HCT116 (cell line): Measurements from ENCODE around the gene EIF4G3. TPM values are rescaled to one million over a fixed set of nuclear protein-coding genes. Genes with fewer than 3 reads are reported as not detected.

ENCODE experiments used
- ATAC-seq: fragments of 200-7000 bp; cut with Tn5 transposase; 2 replicates; pipeline ENCODE4 v1.9.1; 2020; ENCODE audit warnings: mild to moderate bottlenecking, moderate library complexity
- BruUV-seq: library from RNA; stranded (reverse); fragments of 400-500 nt; replicated peaks from 2 replicates; lab custom pipeline; 2021; lab: Mats Ljungman, UMichigan
- CTCF ChIA-PET: fragments of 300-600 bp; sonication (Branson Sonifier 250); formaldehyde crosslinking; loops from one replicate; lab custom pipeline; 2021; ENCODE audit warnings: antibody characterized with exemption; lab: Charles Lee
- POLR2A ChIA-PET: fragments of 300-600, 350-600 bp; sonication (Branson Sonifier 250); formaldehyde crosslinking; loops from one replicate; lab custom pipeline; 2021; ENCODE audit warnings: antibody characterized with exemption; lab: Charles Lee
- RAD21 ChIA-PET, 2 experiments: fragments of 300-600 bp; sonication (Branson Sonifier 250); formaldehyde crosslinking; loops; one replicate each; lab custom pipeline; 2023; ENCODE audit warnings: low total read pairs in 2 of 2; ENCODE audit not compliant: uncharacterized antibody in 2 of 2, unreplicated experiment in 2 of 2, low non-redundant PET in 1 of 2; lab: Charles Lee
- DNase-seq: peaks from one replicate; pipeline ENCODE4 v3.0.0-alpha.2; 2010; ENCODE audit warnings: low read depth, low spot score
- H2AFZ ChIP-seq: fragments of 200-600 bp; shearing (Covaris generic), sonication (generic); 2 replicates; pipeline ENCODE4 v1.6.1; 2017; ENCODE audit warnings: low read depth, mixed run types, mixed read lengths, antibody characterized with exemption, low read length; ENCODE audit not compliant: poor library complexity, severe bottlenecking
- H3K27ac ChIP-seq: 2 replicates; pipeline ENCODE4 v1.5.1; 2012; ENCODE audit warnings: low read depth, low read length
- H3K27me3 ChIP-seq: fragments of 200-600 bp; sonication (generic); 2 replicates; pipeline ENCODE4 v1.6.1; 2016; ENCODE audit warnings: mixed run types, low read length, mixed read lengths; ENCODE audit not compliant: insufficient read depth
- H3K36me3 ChIP-seq, 2 experiments: fragments of 200-500 bp in 1 of 2; fragments of 200-600 bp in 1 of 2; sonication (Bioruptor generic) in 1 of 2; sonication (generic) in 1 of 2; 2 replicates each; pipeline versions ENCODE4 v1.5.1 to v1.6.1; 2014 to 2016; ENCODE audit warnings: low read length in 2 of 2, inconsistent platforms in 1 of 2, mixed read lengths in 1 of 2, mixed run types in 1 of 2; ENCODE audit not compliant: insufficient read depth in 2 of 2, control insufficient read depth in 1 of 2
- H3K4me1 ChIP-seq, 2 experiments: fragments of 200-600 bp in 1 of 2; sonication (generic) in 1 of 2; 2 replicates each; pipeline versions ENCODE4 v1.5.1 to v1.6.1; 2012 to 2017; ENCODE audit warnings: low read length in 2 of 2, inconsistent platforms in 1 of 2, mild to moderate bottlenecking in 1 of 2, mixed read lengths in 1 of 2, mixed run types in 1 of 2, moderate library complexity in 1 of 2; ENCODE audit not compliant: insufficient read depth in 2 of 2, control insufficient read depth in 1 of 2
- H3K4me2 ChIP-seq: fragments of 200-600 bp; sonication (generic); 2 replicates; pipeline ENCODE4 v1.6.1; 2017; ENCODE audit warnings: mixed run types, low read length, mixed read lengths
- H3K4me3 ChIP-seq, 2 experiments: fragments of 200-600 bp in 1 of 2; sonication (generic) in 1 of 2; replicated peaks in 1 of 2; 2 replicates each; pipeline ENCODE4 v1.5.1; 2011 to 2016; ENCODE audit warnings: low read length in 2 of 2, control low read depth in 1 of 2, low read depth in 1 of 2, mild to moderate bottlenecking in 1 of 2, mixed read lengths in 1 of 2, mixed run types in 1 of 2
- H3K79me2 ChIP-seq: fragments of 200-600 bp; sonication (generic); 2 replicates; pipeline ENCODE4 v1.6.1; 2017; ENCODE audit warnings: mild to moderate bottlenecking, mixed run types, low read length, moderate library complexity, mixed read lengths; ENCODE audit not compliant: insufficient read depth
- H3K9ac ChIP-seq: fragments of 200-600 bp; sonication (generic); 2 replicates; pipeline ENCODE4 v1.6.1; 2016; ENCODE audit warnings: low read length, mixed read lengths
- H3K9me2 ChIP-seq: fragments of 200-600 bp; sonication (generic), shearing (Covaris generic); 2 replicates; pipeline ENCODE4 v1.6.1; 2017; ENCODE audit warnings: mixed run types, mild to moderate bottlenecking, moderate library complexity; ENCODE audit not compliant: insufficient read depth
- H3K9me3 ChIP-seq, 2 experiments: fragments of 200-500 bp in 1 of 2; fragments of 200-600 bp in 1 of 2; sonication (Bioruptor generic) in 1 of 2; sonication (generic) in 1 of 2; 2 replicates each; pipeline ENCODE4 v1.6.1; 2014 to 2017; ENCODE audit warnings: low read length in 2 of 2, mixed read lengths in 2 of 2, inconsistent platforms in 1 of 2, low read depth in 1 of 2, mild to moderate bottlenecking in 1 of 2, mixed run types in 1 of 2, moderate library complexity in 1 of 2; ENCODE audit not compliant: control insufficient read depth in 1 of 2, insufficient read depth in 1 of 2
- H4K20me1 ChIP-seq: fragments of 200-600 bp; sonication (generic), shearing (Covaris generic); 2 replicates; pipeline ENCODE4 v1.6.1; 2017; ENCODE audit warnings: mixed run types, mild to moderate bottlenecking, moderate library complexity; ENCODE audit not compliant: insufficient read depth
- CEBPB ChIP-seq: IDR thresholded peaks from 2 replicates; pipeline ENCODE4 v1.6.1; 2012; ENCODE audit warnings: low read depth
- EZH2phosphoT487 ChIP-seq: fragments of 200-600 bp; IDR thresholded peaks from 2 replicates; pipeline ENCODE4 v1.6.1; 2018; ENCODE audit warnings: antibody characterized with exemption, borderline replicate concordance
- FOSL1 ChIP-seq: IDR thresholded peaks from 2 replicates; pipeline ENCODE4 v1.6.1; 2012; ENCODE audit warnings: low read depth
- SIN3A ChIP-seq: IDR thresholded peaks from 2 replicates; pipeline ENCODE4 v1.6.1; 2012; ENCODE audit warnings: low read depth
- YY1 ChIP-seq: IDR thresholded peaks from 2 replicates; pipeline ENCODE4 v1.6.1; 2011; ENCODE audit warnings: low read length, low read depth, moderate library complexity, mild to moderate bottlenecking; ENCODE audit not compliant: insufficient replicate concordance; ENCODE audit errors: extremely low read depth
- ZBTB33 ChIP-seq: IDR thresholded peaks from 2 replicates; pipeline ENCODE4 v1.6.1; 2011; ENCODE audit warnings: mild to moderate bottlenecking, low read length, moderate library complexity; ENCODE audit not compliant: insufficient replicate concordance; ENCODE audit errors: extremely low read depth
- ZNF274 ChIP-seq: fragments of 200-500 bp; sonication (Bioruptor generic); IDR thresholded peaks from 2 replicates; pipeline ENCODE4 v1.6.1; 2014; ENCODE audit warnings: mild to moderate bottlenecking, low read depth, low read length, inconsistent platforms
- intact Hi-C: fragments of 100-400 bp; cut with micrococcal nuclease; formaldehyde crosslinking; loops from 2 replicates; pipeline ENCODE4 v1.10.0; 2022
- total RNA-seq: library from RNA; stranded (reverse); gene quantifications from one replicate; pipeline ENCODE4 v1.2.1, GENCODE V29; 2021; ENCODE audit not compliant: unreplicated experiment

The EIF4G3 gene
- total RNA-seq, 1 experiment from 2014 or later: 40.1 TPM

GRCh38 chr1:21032741-21033140, 144.0 kb downstream of the EIF4G3 start:
- POLR2A ChIA-PET: no interaction called here

DNA sequence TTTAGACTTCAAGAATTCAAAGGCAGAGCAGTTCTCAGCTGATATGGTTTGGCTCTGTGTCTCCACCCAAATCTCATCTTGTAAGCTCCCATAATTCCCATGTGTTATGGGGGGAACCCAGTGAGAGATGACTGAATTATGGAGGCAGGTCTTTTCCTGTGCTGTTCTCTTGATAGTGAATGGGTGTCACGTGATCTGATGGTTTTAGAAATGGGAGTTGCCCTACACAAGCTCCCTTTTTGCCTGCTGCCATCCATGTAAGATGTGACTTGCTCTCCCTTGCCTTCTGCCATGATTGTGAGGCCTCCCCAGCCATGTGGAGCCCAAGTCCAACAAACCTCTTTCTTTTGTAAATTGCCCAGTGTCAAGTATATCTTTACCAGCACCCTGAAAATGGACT, 146.5 kb downstream of the EIF4G3 start:
- Histone ChIP-seq H3K4me1 (peaks cover 0 to 9% of the 10 kb centered on the region in 2 experiments; a peak in 2 of 4 replicates), H3K27ac (no peak overlapping the region), H3K27me3 (no peaks in the 10 kb centered on the region), H4K20me1 (no peaks in the 10 kb centered on the region), H3K36me3 (no peaks in the 10 kb centered on the region), H3K9me3 (no peaks in the 10 kb centered on the region), H2AFZ (no peak overlapping the region), H3K4me3 (no peak overlapping the region), H3K4me2 (no peak overlapping the region), H3K9me2 (no peaks in the 10 kb centered on the region; the same call in 1 of the 2 replicates), H3K79me2 (peaks cover 6% of the 10 kb centered on the region), H3K9ac (no peak overlapping the region)
- ATAC-seq (no peak), DNase-seq (no peak)
- TF ChIP-seq ZNF274 (no peak), SIN3A (no peak), YY1 (no peak), FOSL1 (no peak), CEBPB (no peak)
- ChIA-PET CTCF (no interaction called here), POLR2A (no interaction called here), RAD21 (no interaction called here)
- intact Hi-C loops: loop anchor here (5.0 kb wide), 1 partner anchor 52 kb away; no protein-coding TSS in a partner anchor
- BruUV-seq: no TSS peak

More at GRCh38 chr1:21032741-21033140, 144.0 kb downstream of the EIF4G3 start:
- no TSS peak for BruUV-seq
- peaks cover 15% of the 10 kb centered on the region; the same call in 1 of the 2 replicates for H3K79me2 ChIP-seq
- no peak overlapping the region for H3K9ac ChIP-seq
- DNase-seq: no peak
- intact Hi-C loops: loop anchor here (5.0 kb wide), 1 partner anchor 50 kb away; no protein-coding TSS in a partner anchor
- ATAC-seq: no peak
- H3K27ac ChIP-seq: no peak overlapping the region
- no peak overlapping the region for H3K4me2 ChIP-seq
- peaks cover 0 to 9% of the 10 kb centered on the region in 2 experiments; a peak in 2 of 4 replicates for H3K4me1 ChIP-seq
- H3K9me3 ChIP-seq: peaks cover 0 to 6% of the 10 kb centered on the region in 2 experiments; a peak in 1 of 4 replicates
- RAD21 ChIA-PET: no interaction called here
- CTCF ChIA-PET: no interaction called here
- H4K20me1 ChIP-seq: no peaks in the 10 kb centered on the region
- no peaks in the 10 kb centered on the region for H3K9me2 ChIP-seq
- no peak overlapping the region for H3K4me3 ChIP-seq
- H2AFZ ChIP-seq: no peak overlapping the region
- no peaks in the 10 kb centered on the region for H3K36me3 ChIP-seq
- no peak for TF ChIP-seq EZH2phosphoT487
- TF ChIP-seq ZBTB33: no peak
- no peak for TF ChIP-seq ZNF274
- H3K27me3 ChIP-seq: no peaks in the 10 kb centered on the region
